HG03095 (cell line): Measurements from ENCODE around the gene ACYP2.
"Not testable (repeated sequence)": the region's sequence is repeated elsewhere in the genome, so short reads cannot be mapped to it uniquely, and the experiment has no call there.

Source experiments
- ATAC-seq: cut with Tn5 transposase; IDR thresholded peaks from one replicate; pipeline ENCODE4 v1.9.1; 2021; ENCODE audit warnings: moderate library complexity; ENCODE audit not compliant: unreplicated experiment

The ACYP2 gene

GRCh38 chr2:54262015-54262765 is 146.8 kb downstream of the ACYP2 start:
- no peak for ATAC-seq

- not testable (repeated sequence) for ATAC-seq
These were observed 149.7 kb downstream of the ACYP2 start for GRCh38 chr2:54265081-54265480.

- ATAC-seq = no peak
These were observed 152.2 kb downstream of the ACYP2 start for GRCh38 chr2:54267577-54267976.

GRCh38 chr2:54271189-54271588 is 155.8 kb downstream of the ACYP2 start:
- no peak for ATAC-seq

GRCh38 chr2:54271843-54272627 is 156.6 kb downstream of the ACYP2 start:
- ATAC-seq = peak; percentile 88

- ATAC-seq = no peak
These were observed 159.4 kb downstream of the ACYP2 start for GRCh38 chr2:54274781-54275242.

- ATAC-seq = no peak
These were observed 160.1 kb downstream of the ACYP2 start for GRCh38 chr2:54275541-54275940.

GRCh38 chr2:54279385-54279784 is 164.0 kb downstream of the ACYP2 start:
- ATAC-seq = no peak

GRCh38 chr2:54284826-54285225 is 169.4 kb downstream of the ACYP2 start:
- ATAC-seq = no peak

- ATAC-seq = no peak
These were observed 170.0 kb downstream of the ACYP2 start for GRCh38 chr2:54285451-54285850.

GRCh38 chr2:54287532-54287931 is 172.1 kb downstream of the ACYP2 start:
- ATAC-seq = no peak

GRCh38 chr2:54289917-54290316 is 174.5 kb downstream of the ACYP2 start:
- ATAC-seq = no peak

- no peak for ATAC-seq
These were observed 175.1 kb downstream of the ACYP2 start for GRCh38 chr2:54290356-54291025.

GRCh38 chr2:54294665-54295064 is 179.2 kb downstream of the ACYP2 start:
- not testable (repeated sequence) for ATAC-seq

GRCh38 chr2:54295911-54296310 is 180.5 kb downstream of the ACYP2 start:
- ATAC-seq = no peak

GRCh38 chr2:54298514-54298913 is 183.1 kb downstream of the ACYP2 start:
- ATAC-seq = no peak

GRCh38 chr2:54303631-54304030 is 188.2 kb downstream of the ACYP2 start:
- ATAC-seq = no peak

- ATAC-seq = no peak
These were observed 191.1 kb downstream of the ACYP2 start for GRCh38 chr2:54306556-54306955.

- ATAC-seq = no peak
These were observed 192.8 kb downstream of the ACYP2 start for GRCh38 chr2:54308186-54308585.

- no peak for ATAC-seq
These were observed 193.4 kb downstream of the ACYP2 start for GRCh38 chr2:54308782-54309181.

- ATAC-seq = no peak
These were observed 194.9 kb downstream of the ACYP2 start for GRCh38 chr2:54310311-54310710.

- ATAC-seq = no peak
These were observed 195.5 kb downstream of the ACYP2 start for GRCh38 chr2:54310961-54311360.
